ENCODE data around the gene DMBX1. TPM values are rescaled to one million over a fixed set of nuclear protein-coding genes. Genes with fewer than 3 reads are reported as not detected.

The DMBX1 gene
- total RNA-seq, 2 donors from 2014 or later: 5.7 to 16.6 TPM

DNA sequence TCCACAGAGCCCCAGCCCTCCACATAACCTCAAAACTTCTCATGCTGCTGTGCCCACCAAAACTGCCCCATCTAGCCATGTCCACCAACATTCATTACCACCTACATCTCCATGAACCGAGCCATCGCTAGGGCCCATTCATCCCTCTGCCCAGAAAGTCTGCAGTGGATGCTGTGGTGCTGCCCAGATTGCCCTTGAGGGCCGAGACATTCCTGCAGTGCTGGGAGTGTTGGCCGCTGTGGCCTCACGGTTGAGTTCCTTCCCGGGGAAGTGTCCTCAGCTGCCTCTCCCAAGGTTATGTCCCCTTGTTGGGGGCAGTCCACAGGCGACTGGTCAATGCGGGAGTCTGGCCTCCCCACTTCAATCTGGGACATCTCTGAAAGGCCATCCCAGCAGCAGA lies 30.3 kb upstream of the DMBX1 start:
- H3K4me3 ChIP-seq (ENCODE audit: low read length): no peak overlapping the region
- Mint-ChIP-seq H3K4me3 (no peak overlapping the region), H3K9me3 (peaks cover 4% of the 10 kb centered on the region), H3K36me3 (ENCODE audit: low read depth) (no peaks in the 10 kb centered on the region), H3K4me1 (peaks cover 40% of the 10 kb centered on the region), H3K27me3 (ENCODE audit: insufficient read depth) (peaks cover 95% of the 10 kb centered on the region), H3K27ac (no peak overlapping the region)
- no peaks in the 10 kb centered on the region for H3K9me3 ChIP-seq (ENCODE audit: control insufficient read depth, low read length)
- no peak for DNase-seq
- H3K36me3 ChIP-seq (ENCODE audit: control insufficient read depth, insufficient read depth, low read length): no peaks in the 10 kb centered on the region
- WGBS, 2 experiments (ENCODE audit: insufficient coverage in 1 of 2, insufficient read length in 1 of 2): 91 to 98% methylated on average over 8 of the region's 8 CpGs
- peaks cover 88% of the 10 kb centered on the region for H3K27me3 ChIP-seq (ENCODE audit: control insufficient read depth, insufficient read depth, low read length, poor library complexity, severe bottlenecking)
- no peak overlapping the region for H3K9ac ChIP-seq (ENCODE audit: extremely low read depth, low read length, poor library complexity, severe bottlenecking)
- TF ChIP-seq, protein P1, sequence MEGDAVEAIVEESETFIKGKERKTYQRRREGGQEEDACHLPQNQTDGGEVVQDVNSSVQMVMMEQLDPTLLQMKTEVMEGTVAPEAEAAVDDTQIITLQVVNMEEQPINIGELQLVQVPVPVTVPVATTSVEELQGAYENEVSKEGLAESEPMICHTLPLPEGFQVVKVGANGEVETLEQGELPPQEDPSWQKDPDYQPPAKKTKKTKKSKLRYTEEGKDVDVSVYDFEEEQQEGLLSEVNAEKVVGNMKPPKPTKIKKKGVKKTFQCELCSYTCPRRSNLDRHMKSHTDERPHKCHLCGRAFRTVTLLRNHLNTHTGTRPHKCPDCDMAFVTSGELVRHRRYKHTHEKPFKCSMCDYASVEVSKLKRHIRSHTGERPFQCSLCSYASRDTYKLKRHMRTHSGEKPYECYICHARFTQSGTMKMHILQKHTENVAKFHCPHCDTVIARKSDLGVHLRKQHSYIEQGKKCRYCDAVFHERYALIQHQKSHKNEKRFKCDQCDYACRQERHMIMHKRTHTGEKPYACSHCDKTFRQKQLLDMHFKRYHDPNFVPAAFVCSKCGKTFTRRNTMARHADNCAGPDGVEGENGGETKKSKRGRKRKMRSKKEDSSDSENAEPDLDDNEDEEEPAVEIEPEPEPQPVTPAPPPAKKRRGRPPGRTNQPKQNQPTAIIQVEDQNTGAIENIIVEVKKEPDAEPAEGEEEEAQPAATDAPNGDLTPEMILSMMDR (conservative IDR thresholded peaks at IDR 0.05): no peak
- H3K4me1 ChIP-seq (ENCODE audit: control insufficient read depth, insufficient read depth, low read length): peaks cover 13% of the 10 kb centered on the region
- H3K27ac ChIP-seq (ENCODE audit: low read depth, low read length): no peak overlapping the region

- Mint-ChIP-seq H3K4me3 (no peak overlapping the region), H3K4me1 (peaks cover 47% of the 10 kb centered on the region), H3K9me3 (peaks cover 14% of the 10 kb centered on the region), H3K27ac (no peak overlapping the region), H3K27me3 (ENCODE audit: insufficient read depth) (peaks cover 94% of the 10 kb centered on the region), H3K36me3 (ENCODE audit: low read depth) (peaks cover 3% of the 10 kb centered on the region)
- H3K9ac ChIP-seq (ENCODE audit: extremely low read depth, low read length, poor library complexity, severe bottlenecking): no peak overlapping the region
- peaks cover 84% of the 10 kb centered on the region for H3K27me3 ChIP-seq (ENCODE audit: control insufficient read depth, insufficient read depth, low read length, poor library complexity, severe bottlenecking)
- TF ChIP-seq, protein P1 (conservative IDR thresholded peaks at IDR 0.05): no peak
- 75 to 83% methylated on average over 2 to 11 of the region's 11 CpGs for WGBS, 2 experiments (ENCODE audit: insufficient coverage in 1 of 2, insufficient read length in 1 of 2)
- DNase-seq: no peak
- no peak overlapping the region for H3K27ac ChIP-seq (ENCODE audit: low read depth, low read length)
- H3K36me3 ChIP-seq (ENCODE audit: control insufficient read depth, insufficient read depth, low read length): no peaks in the 10 kb centered on the region
- no peak overlapping the region for H3K4me3 ChIP-seq (ENCODE audit: low read length)
- peaks cover 19% of the 10 kb centered on the region for H3K4me1 ChIP-seq (ENCODE audit: control insufficient read depth, insufficient read depth, low read length)
- no peaks in the 10 kb centered on the region for H3K9me3 ChIP-seq (ENCODE audit: control insufficient read depth, low read length)
These were observed 28.4 kb upstream of the DMBX1 start for GRCh38 chr1:46461017-46461808.

- WGBS, 2 experiments (ENCODE audit: insufficient coverage in 1 of 2, insufficient read length in 1 of 2): 31 to 33% methylated on average over 3 to 5 of the region's 5 CpGs
- H3K27ac ChIP-seq (ENCODE audit: low read depth, low read length): no peak overlapping the region
- no peak overlapping the region for H3K4me3 ChIP-seq (ENCODE audit: low read length)
- Mint-ChIP-seq H3K9me3 (peaks cover 14% of the 10 kb centered on the region), H3K36me3 (ENCODE audit: low read depth) (peaks cover 3% of the 10 kb centered on the region), H3K4me1 (peaks cover 49% of the 10 kb centered on the region), H3K27ac (no peak overlapping the region), H3K27me3 (ENCODE audit: insufficient read depth) (peaks cover 93% of the 10 kb centered on the region), H3K4me3 (peak overlapping the region; percentile 36)
- DNase-seq: peak; percentile 68
- no peaks in the 10 kb centered on the region for H3K9me3 ChIP-seq (ENCODE audit: control insufficient read depth, low read length)
- peaks cover 21% of the 10 kb centered on the region for H3K4me1 ChIP-seq (ENCODE audit: control insufficient read depth, insufficient read depth, low read length)
- peaks cover 79% of the 10 kb centered on the region for H3K27me3 ChIP-seq (ENCODE audit: control insufficient read depth, insufficient read depth, low read length, poor library complexity, severe bottlenecking)
- TF ChIP-seq, protein P1 (conservative IDR thresholded peaks at IDR 0.05): no peak
- no peak overlapping the region for H3K9ac ChIP-seq (ENCODE audit: extremely low read depth, low read length, poor library complexity, severe bottlenecking)
- no peaks in the 10 kb centered on the region for H3K36me3 ChIP-seq (ENCODE audit: control insufficient read depth, insufficient read depth, low read length)
These were observed 27.7 kb upstream of the DMBX1 start for GRCh38 chr1:46461809-46462448.

Measured in endodermal cell (in vitro differentiated cells).